ENCODE data around the gene CRYBG2. TPM values are rescaled to one million over a fixed set of nuclear protein-coding genes. Genes with fewer than 3 reads are reported as not detected.
A peak's percentile ranks its signal among the peaks of the same experiment; 100 is the strongest.

The CRYBG2 gene
- total and polyA plus RNA-seq, 2 of the 13 experiments (the other 11 are each of a cell fraction or from before 2014, with no cell fraction given), result 1.3 to 2.9 TPM

DNA sequence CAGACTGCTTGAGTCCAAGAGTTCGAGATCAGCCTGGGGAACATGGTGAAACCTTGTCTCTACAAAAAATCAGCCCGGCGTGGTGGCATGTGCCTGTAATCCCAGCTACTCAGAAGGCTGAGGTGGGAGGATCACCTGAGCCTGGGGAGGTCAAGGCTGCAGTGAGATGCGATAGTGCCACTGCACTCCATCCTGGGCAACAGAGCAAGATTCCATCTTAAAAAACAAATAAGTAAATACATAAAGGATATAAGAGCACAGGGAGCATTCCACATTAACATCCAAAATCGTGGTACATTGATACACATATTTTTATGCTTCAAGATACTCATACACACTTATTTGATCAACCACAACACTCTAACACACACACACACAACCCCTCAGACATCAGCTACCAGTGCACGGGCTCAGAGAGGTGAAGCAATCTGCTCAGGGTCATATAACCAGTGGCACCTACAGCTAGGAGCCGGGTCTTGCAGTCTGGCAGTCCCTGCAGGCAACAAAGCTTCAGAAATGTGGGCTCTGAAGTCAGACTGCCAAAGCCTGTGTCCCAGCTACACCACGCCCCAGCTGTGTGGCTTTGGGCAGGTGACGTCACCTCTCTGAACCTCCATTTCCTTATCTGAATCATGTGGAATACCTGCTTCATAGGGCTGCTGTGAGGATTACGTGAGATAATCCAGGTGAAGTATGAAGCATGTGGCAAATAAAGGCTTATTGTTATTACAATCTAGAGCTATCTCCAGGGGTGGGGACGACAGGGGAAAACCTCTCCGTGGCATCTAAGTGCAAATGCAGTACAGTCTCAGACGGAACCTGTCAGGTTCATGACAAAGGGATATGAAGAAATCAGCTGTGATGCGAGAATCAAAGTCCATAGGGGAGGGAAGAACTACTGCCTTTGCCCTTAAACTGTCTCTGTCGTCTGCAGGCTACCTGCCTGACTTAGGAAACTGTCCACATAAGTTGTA is 4.8 kb upstream of the CRYBG2 start (continued):
- TF ChIP-seq, protein P1, sequence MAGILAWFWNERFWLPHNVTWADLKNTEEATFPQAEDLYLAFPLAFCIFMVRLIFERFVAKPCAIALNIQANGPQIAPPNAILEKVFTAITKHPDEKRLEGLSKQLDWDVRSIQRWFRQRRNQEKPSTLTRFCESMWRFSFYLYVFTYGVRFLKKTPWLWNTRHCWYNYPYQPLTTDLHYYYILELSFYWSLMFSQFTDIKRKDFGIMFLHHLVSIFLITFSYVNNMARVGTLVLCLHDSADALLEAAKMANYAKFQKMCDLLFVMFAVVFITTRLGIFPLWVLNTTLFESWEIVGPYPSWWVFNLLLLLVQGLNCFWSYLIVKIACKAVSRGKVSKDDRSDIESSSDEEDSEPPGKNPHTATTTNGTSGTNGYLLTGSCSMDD (CRISPR knock-in tag; IDR thresholded peaks at IDR 0.05), result no peak
- no peak for TF ChIP-seq ZNF207 (IDR thresholded peaks at IDR 0.05; ENCODE audit: borderline replicate concordance)
- no peak for TF ChIP-seq SMYD3 (CRISPR knock-in tag; IDR thresholded peaks at IDR 0.05)
- TF ChIP-seq NFE2L1 (CRISPR knock-in tag; IDR thresholded peaks at IDR 0.05; ENCODE audit: borderline replicate concordance), result no peak
- TF ChIP-seq PRPF4 (IDR thresholded peaks at IDR 0.05; ENCODE audit: low read depth, low read length, poor library complexity, severe bottlenecking), result no peak
- TF ChIP-seq ADNP (CRISPR knock-in tag; IDR thresholded peaks at IDR 0.05), result no peak
- TF ChIP-seq POLR2AphosphoS2 (IDR thresholded peaks at IDR 0.05; ENCODE audit: low read depth, low read length), result no peak
- TF ChIP-seq FOXJ3 (CRISPR knock-in tag; IDR thresholded peaks at IDR 0.05; ENCODE audit: borderline replicate concordance), result no peak
- TF ChIP-seq, protein P2, sequence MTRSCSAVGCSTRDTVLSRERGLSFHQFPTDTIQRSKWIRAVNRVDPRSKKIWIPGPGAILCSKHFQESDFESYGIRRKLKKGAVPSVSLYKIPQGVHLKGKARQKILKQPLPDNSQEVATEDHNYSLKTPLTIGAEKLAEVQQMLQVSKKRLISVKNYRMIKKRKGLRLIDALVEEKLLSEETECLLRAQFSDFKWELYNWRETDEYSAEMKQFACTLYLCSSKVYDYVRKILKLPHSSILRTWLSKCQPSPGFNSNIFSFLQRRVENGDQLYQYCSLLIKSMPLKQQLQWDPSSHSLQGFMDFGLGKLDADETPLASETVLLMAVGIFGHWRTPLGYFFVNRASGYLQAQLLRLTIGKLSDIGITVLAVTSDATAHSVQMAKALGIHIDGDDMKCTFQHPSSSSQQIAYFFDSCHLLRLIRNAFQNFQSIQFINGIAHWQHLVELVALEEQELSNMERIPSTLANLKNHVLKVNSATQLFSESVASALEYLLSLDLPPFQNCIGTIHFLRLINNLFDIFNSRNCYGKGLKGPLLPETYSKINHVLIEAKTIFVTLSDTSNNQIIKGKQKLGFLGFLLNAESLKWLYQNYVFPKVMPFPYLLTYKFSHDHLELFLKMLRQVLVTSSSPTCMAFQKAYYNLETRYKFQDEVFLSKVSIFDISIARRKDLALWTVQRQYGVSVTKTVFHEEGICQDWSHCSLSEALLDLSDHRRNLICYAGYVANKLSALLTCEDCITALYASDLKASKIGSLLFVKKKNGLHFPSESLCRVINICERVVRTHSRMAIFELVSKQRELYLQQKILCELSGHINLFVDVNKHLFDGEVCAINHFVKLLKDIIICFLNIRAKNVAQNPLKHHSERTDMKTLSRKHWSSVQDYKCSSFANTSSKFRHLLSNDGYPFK (CRISPR knock-in tag; IDR thresholded peaks at IDR 0.05; ENCODE audit: borderline replicate concordance), result peak; percentile 30; the same call in 1 of the 2 replicates
- TF ChIP-seq ATF7 (IDR thresholded peaks at IDR 0.05), result peak; percentile 99
- TF ChIP-seq ATF7 (CRISPR knock-in tag; IDR thresholded peaks at IDR 0.05), result peak; percentile 93
- TF ChIP-seq, protein P3, sequence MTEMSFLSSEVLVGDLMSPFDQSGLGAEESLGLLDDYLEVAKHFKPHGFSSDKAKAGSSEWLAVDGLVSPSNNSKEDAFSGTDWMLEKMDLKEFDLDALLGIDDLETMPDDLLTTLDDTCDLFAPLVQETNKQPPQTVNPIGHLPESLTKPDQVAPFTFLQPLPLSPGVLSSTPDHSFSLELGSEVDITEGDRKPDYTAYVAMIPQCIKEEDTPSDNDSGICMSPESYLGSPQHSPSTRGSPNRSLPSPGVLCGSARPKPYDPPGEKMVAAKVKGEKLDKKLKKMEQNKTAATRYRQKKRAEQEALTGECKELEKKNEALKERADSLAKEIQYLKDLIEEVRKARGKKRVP (CRISPR knock-in tag; IDR thresholded peaks at IDR 0.05), result 0 out of 4 replicates have a peak, but pooled peaks of 1 of the 2 experiments have one; percentile 30
- TF ChIP-seq FOXM1 (CRISPR knock-in tag; IDR thresholded peaks at IDR 0.05), result no peak
- TF ChIP-seq TMF1 (CRISPR knock-in tag; IDR thresholded peaks at IDR 0.05; ENCODE audit: low read depth), result no peak
- TF ChIP-seq, protein P4, sequence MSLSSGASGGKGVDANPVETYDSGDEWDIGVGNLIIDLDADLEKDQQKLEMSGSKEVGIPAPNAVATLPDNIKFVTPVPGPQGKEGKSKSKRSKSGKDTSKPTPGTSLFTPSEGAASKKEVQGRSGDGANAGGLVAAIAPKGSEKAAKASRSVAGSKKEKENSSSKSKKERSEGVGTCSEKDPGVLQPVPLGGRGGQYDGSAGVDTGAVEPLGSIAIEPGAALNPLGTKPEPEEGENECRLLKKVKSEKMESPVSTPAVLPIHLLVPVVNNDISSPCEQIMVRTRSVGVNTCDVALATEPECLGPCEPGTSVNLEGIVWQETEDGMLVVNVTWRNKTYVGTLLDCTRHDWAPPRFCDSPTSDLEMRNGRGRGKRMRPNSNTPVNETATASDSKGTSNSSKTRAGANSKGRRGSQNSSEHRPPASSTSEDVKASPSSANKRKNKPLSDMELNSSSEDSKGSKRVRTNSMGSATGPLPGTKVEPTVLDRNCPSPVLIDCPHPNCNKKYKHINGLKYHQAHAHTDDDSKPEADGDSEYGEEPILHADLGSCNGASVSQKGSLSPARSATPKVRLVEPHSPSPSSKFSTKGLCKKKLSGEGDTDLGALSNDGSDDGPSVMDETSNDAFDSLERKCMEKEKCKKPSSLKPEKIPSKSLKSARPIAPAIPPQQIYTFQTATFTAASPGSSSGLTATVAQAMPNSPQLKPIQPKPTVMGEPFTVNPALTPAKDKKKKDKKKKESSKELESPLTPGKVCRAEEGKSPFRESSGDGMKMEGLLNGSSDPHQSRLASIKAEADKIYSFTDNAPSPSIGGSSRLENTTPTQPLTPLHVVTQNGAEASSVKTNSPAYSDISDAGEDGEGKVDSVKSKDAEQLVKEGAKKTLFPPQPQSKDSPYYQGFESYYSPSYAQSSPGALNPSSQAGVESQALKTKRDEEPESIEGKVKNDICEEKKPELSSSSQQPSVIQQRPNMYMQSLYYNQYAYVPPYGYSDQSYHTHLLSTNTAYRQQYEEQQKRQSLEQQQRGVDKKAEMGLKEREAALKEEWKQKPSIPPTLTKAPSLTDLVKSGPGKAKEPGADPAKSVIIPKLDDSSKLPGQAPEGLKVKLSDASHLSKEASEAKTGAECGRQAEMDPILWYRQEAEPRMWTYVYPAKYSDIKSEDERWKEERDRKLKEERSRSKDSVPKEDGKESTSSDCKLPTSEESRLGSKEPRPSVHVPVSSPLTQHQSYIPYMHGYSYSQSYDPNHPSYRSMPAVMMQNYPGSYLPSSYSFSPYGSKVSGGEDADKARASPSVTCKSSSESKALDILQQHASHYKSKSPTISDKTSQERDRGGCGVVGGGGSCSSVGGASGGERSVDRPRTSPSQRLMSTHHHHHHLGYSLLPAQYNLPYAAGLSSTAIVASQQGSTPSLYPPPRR (CRISPR knock-in tag; IDR thresholded peaks at IDR 0.05; ENCODE audit: borderline replicate concordance), result no peak
- TF ChIP-seq MZF1 (CRISPR knock-in tag; IDR thresholded peaks at IDR 0.05; ENCODE audit: borderline replicate concordance), result no peak
- no peak for TF ChIP-seq ZNF569 (CRISPR knock-in tag; IDR thresholded peaks at IDR 0.05; ENCODE audit: borderline replicate concordance)
